ENCODE results near the gene ZEB1.

The ZEB1 gene

GRCh38 chr10:31437959-31438358, 118.9 kb downstream of the ZEB1 start:
- no peak for DNase-seq (ENCODE audit: extremely low read depth, low read depth)
- no peak for TF ChIP-seq CTCF (IDR thresholded peaks at IDR 0.05; ENCODE audit: low read depth, low read length)

GRCh38 chr10:31451766-31452165, 132.8 kb downstream of the ZEB1 start:
- TF ChIP-seq CTCF (IDR thresholded peaks at IDR 0.05; ENCODE audit: low read depth, low read length) = no peak
- no peak for DNase-seq (ENCODE audit: extremely low read depth, low read depth)

GRCh38 chr10:31456468-31456867, 137.5 kb downstream of the ZEB1 start:
- TF ChIP-seq CTCF (IDR thresholded peaks at IDR 0.05; ENCODE audit: low read depth, low read length) = no peak
- no peak for DNase-seq (ENCODE audit: extremely low read depth, low read depth)

GRCh38 chr10:31457858-31458257, 138.8 kb downstream of the ZEB1 start:
- no peak for TF ChIP-seq CTCF (IDR thresholded peaks at IDR 0.05; ENCODE audit: low read depth, low read length)
- no peak for DNase-seq (ENCODE audit: extremely low read depth, low read depth)

GRCh38 chr10:31458974-31459373, 140.0 kb downstream of the ZEB1 start:
- no peak for DNase-seq (ENCODE audit: extremely low read depth, low read depth)

GRCh38 chr10:31460242-31460641, 141.2 kb downstream of the ZEB1 start:
- DNase-seq (ENCODE audit: extremely low read depth, low read depth) = no peak
- TF ChIP-seq CTCF (IDR thresholded peaks at IDR 0.05; ENCODE audit: low read depth, low read length) = no peak

More at GRCh38 chr10:31458974-31459373, 140.0 kb downstream of the ZEB1 start:
- no peak for TF ChIP-seq CTCF (IDR thresholded peaks at IDR 0.05; ENCODE audit: low read depth, low read length)

GRCh38 chr10:31464552-31464951, 145.5 kb downstream of the ZEB1 start:
- TF ChIP-seq CTCF (IDR thresholded peaks at IDR 0.05; ENCODE audit: low read depth, low read length) = no peak
- DNase-seq (ENCODE audit: extremely low read depth, low read depth) = no peak

Data from AG09319 (cell line).